ENCODE data around the gene TULP4. TPM values are rescaled to one million over a fixed set of nuclear protein-coding genes. Genes with fewer than 3 reads are reported as not detected.
"Not testable (repeated sequence)": the region's sequence is repeated elsewhere in the genome, so short reads cannot be mapped to it uniquely, and the experiment has no call there.

TULP4 gene
- total RNA-seq, 1 experiment from 2014 or later, result 126 TPM

- H3K36me3 Mint-ChIP-seq (ENCODE audit: insufficient read depth, unreplicated experiment), result peaks cover 57% of the 10 kb centered on the region
- peak overlapping the region; percentile 77 for H3K27ac Mint-ChIP-seq (ENCODE audit: unreplicated experiment)
- no peaks in the 10 kb centered on the region for H3K9me3 Mint-ChIP-seq (ENCODE audit: unreplicated experiment)
- intact Hi-C loops (cut with micrococcal nuclease; ENCODE audit: unreplicated experiment), result loop anchor here (1.0 kb wide), 1 partner anchor 23 kb away; no protein-coding TSS in a partner anchor
- ChIA-PET CTCF (interaction anchor here (0.6 to 1.2 kb wide), 3 partner anchors 128 to 261 kb away, joined by 3 to 7 read pairs (median 4); no protein-coding TSS in a partner anchor), POLR2A (interaction anchor here (1.5 kb wide), 1 partner anchor 9 kb away, joined by 5 read pairs; no protein-coding TSS in a partner anchor)
- TF ChIP-seq, protein P1, sequence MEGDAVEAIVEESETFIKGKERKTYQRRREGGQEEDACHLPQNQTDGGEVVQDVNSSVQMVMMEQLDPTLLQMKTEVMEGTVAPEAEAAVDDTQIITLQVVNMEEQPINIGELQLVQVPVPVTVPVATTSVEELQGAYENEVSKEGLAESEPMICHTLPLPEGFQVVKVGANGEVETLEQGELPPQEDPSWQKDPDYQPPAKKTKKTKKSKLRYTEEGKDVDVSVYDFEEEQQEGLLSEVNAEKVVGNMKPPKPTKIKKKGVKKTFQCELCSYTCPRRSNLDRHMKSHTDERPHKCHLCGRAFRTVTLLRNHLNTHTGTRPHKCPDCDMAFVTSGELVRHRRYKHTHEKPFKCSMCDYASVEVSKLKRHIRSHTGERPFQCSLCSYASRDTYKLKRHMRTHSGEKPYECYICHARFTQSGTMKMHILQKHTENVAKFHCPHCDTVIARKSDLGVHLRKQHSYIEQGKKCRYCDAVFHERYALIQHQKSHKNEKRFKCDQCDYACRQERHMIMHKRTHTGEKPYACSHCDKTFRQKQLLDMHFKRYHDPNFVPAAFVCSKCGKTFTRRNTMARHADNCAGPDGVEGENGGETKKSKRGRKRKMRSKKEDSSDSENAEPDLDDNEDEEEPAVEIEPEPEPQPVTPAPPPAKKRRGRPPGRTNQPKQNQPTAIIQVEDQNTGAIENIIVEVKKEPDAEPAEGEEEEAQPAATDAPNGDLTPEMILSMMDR (IDR thresholded peaks at IDR 0.05; ENCODE audit: insufficient read depth in 1 of 2, low read depth in 1 of 2, low read length in 1 of 2, severe bottlenecking in 1 of 2, unreplicated experiment in 1 of 2), result no peak
- no peak overlapping the region for H3K4me3 ChIP-seq (ENCODE audit: low read depth, low read length)
- H3K4me1 Mint-ChIP-seq (ENCODE audit: low read depth, unreplicated experiment), result peaks cover 41% of the 10 kb centered on the region
- BruUV-seq (replicated peaks), result TSS peak; percentile 24
- peak overlapping the region; percentile 15 for H3K4me3 Mint-ChIP-seq (ENCODE audit: unreplicated experiment)
- no peaks in the 10 kb centered on the region for H3K27me3 ChIP-seq (replicated peaks; ENCODE audit: control insufficient read depth, insufficient read depth, low read length)
- H3K36me3 ChIP-seq (ENCODE audit: control insufficient read depth, insufficient read depth, low read length), result peaks cover 1% of the 10 kb centered on the region
- no peaks in the 10 kb centered on the region for H3K9me3 ChIP-seq
- peak; percentile 81 to 87 for DNase-seq
- H3K4me1 ChIP-seq, result peaks cover 34% of the 10 kb centered on the region
- no peaks in the 10 kb centered on the region for H3K27me3 Mint-ChIP-seq (ENCODE audit: insufficient read depth, unreplicated experiment)
Measured at GRCh38 chr6:158475344-158476302, 163.4 kb downstream of the TULP4 start.

DNA sequence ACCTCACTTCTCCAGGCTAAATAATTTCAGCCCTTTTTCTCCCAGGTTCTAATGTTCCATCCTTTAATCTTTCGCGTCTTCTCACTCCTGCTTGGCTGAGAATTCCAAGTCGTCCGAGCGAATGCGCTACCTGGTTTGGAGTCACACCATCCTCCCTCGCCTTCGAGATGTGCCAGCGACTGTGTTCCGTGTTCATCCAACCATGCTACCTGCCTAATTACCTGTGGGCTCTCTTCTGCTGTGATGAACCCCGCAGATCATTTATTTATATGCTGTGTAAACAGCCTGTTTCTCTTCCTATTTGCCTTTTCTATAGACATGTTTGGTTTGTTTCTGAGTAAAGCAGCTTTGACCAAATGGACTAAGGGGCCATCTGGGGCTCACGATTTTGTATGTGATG lies 164.1 kb downstream of the TULP4 start:
- Histone ChIP-seq H3K9me3 (no peaks in the 10 kb centered on the region), H3K4me1 (peaks cover 34% of the 10 kb centered on the region), H3K36me3 (ENCODE audit: control insufficient read depth, insufficient read depth, low read length) (no peaks in the 10 kb centered on the region; the same call in 1 of the 2 replicates), H3K27me3 (replicated peaks; ENCODE audit: control insufficient read depth, insufficient read depth, low read length) (no peaks in the 10 kb centered on the region), H3K4me3 (ENCODE audit: low read depth, low read length) (no peak overlapping the region)
- H3K27ac Mint-ChIP-seq (ENCODE audit: unreplicated experiment), result peak overlapping the region; percentile 88
- H3K9me3 Mint-ChIP-seq (ENCODE audit: unreplicated experiment), result no peaks in the 10 kb centered on the region
- TF ChIP-seq, protein P1 (IDR thresholded peaks at IDR 0.05; ENCODE audit: insufficient read depth in 1 of 2, low read depth in 1 of 2, low read length in 1 of 2, severe bottlenecking in 1 of 2, unreplicated experiment in 1 of 2), result no peak
- H3K4me1 Mint-ChIP-seq (ENCODE audit: low read depth, unreplicated experiment), result peaks cover 33% of the 10 kb centered on the region
- H3K4me3 Mint-ChIP-seq (ENCODE audit: unreplicated experiment), result no peak overlapping the region
- no peak for DNase-seq
- BruUV-seq (replicated peaks), result no TSS peak
- ChIA-PET POLR2A (no interaction called here), CTCF (no interaction called here)
- H3K36me3 Mint-ChIP-seq (ENCODE audit: insufficient read depth, unreplicated experiment), result peaks cover 53% of the 10 kb centered on the region
- intact Hi-C loops (cut with micrococcal nuclease; ENCODE audit: unreplicated experiment), result no loop called here
- no peaks in the 10 kb centered on the region for H3K27me3 Mint-ChIP-seq (ENCODE audit: insufficient read depth, unreplicated experiment)

GRCh38 chr6:158477722-158478121 lies 165.5 kb downstream of the TULP4 start:
- H3K9me3 ChIP-seq; H3K27me3 ChIP-seq (replicated peaks; ENCODE audit: control insufficient read depth, insufficient read depth, low read length); H3K4me3 ChIP-seq (ENCODE audit: low read depth, low read length); H3K9me3 Mint-ChIP-seq (ENCODE audit: unreplicated experiment); H3K27me3 Mint-ChIP-seq (ENCODE audit: insufficient read depth, unreplicated experiment); H3K36me3 ChIP-seq (ENCODE audit: control insufficient read depth, insufficient read depth, low read length); DNase-seq; BruUV-seq (replicated peaks); CTCF ChIA-PET; intact Hi-C loops (cut with micrococcal nuclease; ENCODE audit: unreplicated experiment); H3K4me3 Mint-ChIP-seq (ENCODE audit: unreplicated experiment); H3K27ac Mint-ChIP-seq (ENCODE audit: unreplicated experiment); POLR2A ChIA-PET: not testable (repeated sequence)
- peaks cover 34% of the 10 kb centered on the region for H3K4me1 ChIP-seq
- Mint-ChIP-seq H3K36me3 (ENCODE audit: insufficient read depth, unreplicated experiment) (peaks cover 64% of the 10 kb centered on the region), H3K4me1 (ENCODE audit: low read depth, unreplicated experiment) (peaks cover 31% of the 10 kb centered on the region)
